Tibial nerve (tissue), 4 donors: ENCODE data around the gene MSANTD1.

ENCODE experiments used
- EP300 ChIP-seq, 2 donors: sonication (generic); formaldehyde crosslinking; IDR thresholded peaks; one replicate each; pipeline ENCODE4 v1.6.1; 2017; ENCODE audit warnings: antibody characterized with exemption in 2 of 2, mild to moderate bottlenecking in 1 of 2
- POLR2A ChIP-seq, 2 donors: fragments of 450-650 bp; IDR thresholded peaks; one replicate each; pipeline ENCODE4 v1.6.1; 2017; ENCODE audit warnings: antibody characterized with exemption in 2 of 2, mild to moderate bottlenecking in 2 of 2, moderate library complexity in 2 of 2
- TF ChIP-seq, protein P1 (sequence below), 5 experiments: fragments of 200-600 bp in 3 of 5; fragments of 450-650 bp in 2 of 5; sonication (generic) in 3 of 5; IDR thresholded peaks; one replicate each; pipeline ENCODE4 v1.5.1; 2016 to 2019; ENCODE audit warnings: antibody characterized with exemption in 5 of 5, mild to moderate bottlenecking in 3 of 5, moderate library complexity in 2 of 5

DNA sequence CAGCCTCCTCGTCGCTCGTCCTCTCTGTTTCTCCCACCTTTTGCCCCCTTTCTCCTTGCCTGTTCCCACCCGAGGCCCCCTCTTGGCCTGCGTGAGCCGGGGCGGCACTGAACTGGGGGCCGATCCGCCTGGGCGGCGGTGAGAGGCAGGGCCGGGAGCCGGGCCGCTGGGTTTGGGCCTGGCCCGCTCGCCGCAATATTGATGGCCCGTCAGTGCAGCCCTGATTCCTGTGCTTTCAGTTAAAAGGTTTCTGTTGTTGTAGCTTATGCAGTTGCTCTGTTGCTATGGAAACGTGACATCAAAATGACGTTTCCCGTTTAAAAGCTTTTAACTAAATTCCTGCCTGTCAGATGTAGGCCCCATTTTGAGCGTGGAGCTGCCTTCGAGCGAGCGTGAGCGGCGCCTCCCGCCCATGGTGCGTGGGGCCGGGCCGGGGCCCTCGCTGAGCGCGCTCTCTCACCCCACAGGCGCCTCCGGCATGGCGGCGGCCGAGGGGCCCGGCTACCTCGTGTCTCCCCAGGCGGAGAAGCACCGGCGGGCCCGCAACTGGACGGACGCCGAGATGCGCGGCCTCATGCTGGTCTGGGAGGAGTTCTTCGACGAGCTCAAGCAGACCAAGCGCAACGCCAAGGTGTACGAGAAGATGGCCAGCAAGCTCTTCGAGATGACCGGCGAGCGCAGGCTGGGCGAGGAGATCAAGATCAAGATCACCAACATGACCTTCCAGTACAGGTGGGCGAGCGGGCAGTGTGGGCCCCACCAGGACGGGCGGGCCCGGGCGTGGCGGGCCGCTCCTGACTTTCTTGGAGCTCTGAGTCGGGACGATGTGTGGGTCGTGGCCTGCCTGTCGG lies at the start of gene MSANTD1:
- TF ChIP-seq, protein P1, sequence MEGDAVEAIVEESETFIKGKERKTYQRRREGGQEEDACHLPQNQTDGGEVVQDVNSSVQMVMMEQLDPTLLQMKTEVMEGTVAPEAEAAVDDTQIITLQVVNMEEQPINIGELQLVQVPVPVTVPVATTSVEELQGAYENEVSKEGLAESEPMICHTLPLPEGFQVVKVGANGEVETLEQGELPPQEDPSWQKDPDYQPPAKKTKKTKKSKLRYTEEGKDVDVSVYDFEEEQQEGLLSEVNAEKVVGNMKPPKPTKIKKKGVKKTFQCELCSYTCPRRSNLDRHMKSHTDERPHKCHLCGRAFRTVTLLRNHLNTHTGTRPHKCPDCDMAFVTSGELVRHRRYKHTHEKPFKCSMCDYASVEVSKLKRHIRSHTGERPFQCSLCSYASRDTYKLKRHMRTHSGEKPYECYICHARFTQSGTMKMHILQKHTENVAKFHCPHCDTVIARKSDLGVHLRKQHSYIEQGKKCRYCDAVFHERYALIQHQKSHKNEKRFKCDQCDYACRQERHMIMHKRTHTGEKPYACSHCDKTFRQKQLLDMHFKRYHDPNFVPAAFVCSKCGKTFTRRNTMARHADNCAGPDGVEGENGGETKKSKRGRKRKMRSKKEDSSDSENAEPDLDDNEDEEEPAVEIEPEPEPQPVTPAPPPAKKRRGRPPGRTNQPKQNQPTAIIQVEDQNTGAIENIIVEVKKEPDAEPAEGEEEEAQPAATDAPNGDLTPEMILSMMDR (IDR thresholded peaks at IDR 0.05), result no peak
- TF ChIP-seq EP300 (IDR thresholded peaks at IDR 0.05), result no peak
- no peak for TF ChIP-seq POLR2A (IDR thresholded peaks at IDR 0.05)
